G401 (cell line): ENCODE measurements around the gene KDM4B. TPM values are rescaled to one million over a fixed set of nuclear protein-coding genes. Genes with fewer than 3 reads are reported as not detected.
A peak's percentile ranks its signal among the peaks of the same experiment; 100 is the strongest.
"Not testable (repeated sequence)": the region's sequence is repeated elsewhere in the genome, so short reads cannot be mapped to it uniquely, and the experiment has no call there.

ENCODE experiments used
- DNase-seq: peaks from one replicate; pipeline ENCODE4 v3.0.0-alpha.2; 2015; ENCODE audit warnings: low spot score
- in situ Hi-C: cut with HindIII; loops from 2 replicates; pipeline ENCODE4 v1.10.0; 2016; ENCODE audit warnings: low sequenced_read_pairs, mixed read lengths
- total RNA-seq: library from RNA; depleted of rRNA; stranded (reverse); fragments of >200 nt; shearing (Covaris generic); gene quantifications from 2 replicates; pipeline ENCODE4 v1.2.3, GENCODE V29; 2014

KDM4B gene
- total RNA-seq, 1 experiment from 2014 or later = 19.3 TPM

DNA sequence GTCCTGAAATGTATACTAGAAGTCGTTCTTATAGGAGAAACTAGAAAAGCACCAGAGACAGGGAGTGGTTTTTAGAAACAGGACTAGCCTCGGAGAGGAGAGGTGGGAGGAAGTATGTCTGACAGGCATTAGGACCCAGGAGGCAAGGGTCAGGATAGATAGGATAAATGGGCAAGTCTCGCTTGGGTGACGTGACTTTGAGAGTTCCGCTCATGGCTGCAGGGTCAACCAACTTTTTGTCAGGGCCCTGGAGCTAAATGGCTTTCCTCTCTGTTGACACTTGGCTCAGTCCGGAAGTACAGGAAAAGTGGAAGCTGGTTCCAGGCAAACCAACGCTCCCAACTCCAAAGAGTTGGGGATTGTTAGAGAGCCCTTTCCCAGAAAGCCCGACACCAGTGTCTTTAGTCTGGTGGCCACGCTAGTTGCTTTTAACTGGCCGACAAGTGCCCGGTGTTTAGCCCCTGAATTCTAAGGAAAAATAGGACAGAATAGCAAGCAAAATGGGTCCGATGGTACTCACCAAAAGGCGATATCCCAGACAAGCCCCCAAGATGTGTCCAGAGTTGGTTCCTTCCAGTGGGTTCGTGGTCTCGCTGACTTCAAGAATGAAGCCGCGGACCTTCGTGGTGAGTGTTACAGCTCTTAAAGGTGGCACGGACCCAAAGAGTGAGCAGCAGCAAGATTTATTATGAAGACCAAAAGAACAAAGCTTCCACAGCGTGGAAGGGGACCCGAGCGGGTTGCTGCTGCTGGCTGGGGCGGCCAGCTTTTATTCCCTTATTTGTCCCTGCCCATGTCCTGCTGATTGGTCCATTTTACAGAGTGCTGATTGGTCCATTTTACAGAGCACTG lies 196.2 kb downstream of the KDM4B start:
- in situ Hi-C loops, DNase-seq: not testable (repeated sequence)

DNA sequence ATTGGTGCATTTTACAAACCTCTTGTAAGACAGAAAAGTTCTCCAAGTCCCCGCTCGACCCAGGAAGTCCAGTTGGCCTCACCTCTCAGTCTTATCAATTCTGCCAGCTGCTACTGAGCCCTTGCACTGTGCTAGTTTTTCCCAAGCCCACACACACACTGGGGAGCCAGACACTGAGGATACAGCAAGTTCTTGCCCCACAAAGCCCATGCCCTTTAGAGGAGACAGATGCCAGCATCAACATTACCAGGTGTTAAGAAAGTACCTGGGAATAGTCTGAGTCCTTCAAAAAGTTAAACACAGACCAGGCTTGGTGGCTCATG lies 196.7 kb downstream of the KDM4B start:
- no peak for DNase-seq
- in situ Hi-C loops = no loop called here

DNA sequence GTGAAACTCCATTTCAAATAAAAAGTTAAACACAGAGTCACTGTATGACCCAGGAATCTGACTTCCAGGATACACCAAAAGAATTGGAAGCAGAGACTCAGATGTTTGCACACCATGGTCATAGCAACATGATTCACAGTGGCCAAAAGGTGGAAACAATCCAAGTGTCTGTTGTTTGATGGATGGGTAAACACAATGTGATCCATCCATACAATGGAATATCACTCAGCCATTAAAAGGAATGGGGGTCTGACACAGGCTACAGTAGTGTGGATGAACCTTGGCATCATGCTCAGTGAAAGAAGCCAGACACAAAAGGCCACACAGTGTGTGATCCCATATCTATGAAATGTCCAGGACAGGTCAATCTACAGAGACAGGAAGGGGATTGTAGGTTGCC lies 197.3 kb downstream of the KDM4B start:
- in situ Hi-C loops = no loop called here
- no peak for DNase-seq

- DNase-seq = no peak
- in situ Hi-C loops = no loop called here
Observed at GRCh38 chr19:5170329-5170745, 201.4 kb downstream of the KDM4B start.

DNA sequence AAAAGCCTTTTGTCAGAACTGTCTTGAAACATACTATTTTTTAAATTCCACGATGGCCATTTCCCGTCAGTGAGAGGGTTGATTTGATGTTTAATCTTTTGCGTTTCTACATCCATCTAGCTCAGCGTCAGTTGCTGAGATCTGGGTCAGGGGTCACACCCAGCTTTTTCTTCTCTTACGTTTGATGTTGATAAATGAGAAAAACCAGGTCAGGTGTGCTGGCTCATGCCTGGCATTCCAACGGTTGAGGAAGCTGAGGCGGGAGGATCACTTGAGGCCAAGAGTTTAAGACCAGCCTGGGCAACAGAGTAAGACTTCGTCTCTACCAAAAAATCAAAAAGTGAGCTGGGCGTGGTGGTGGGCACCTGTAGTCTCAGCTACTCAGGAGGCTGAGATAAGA lies 202.8 kb downstream of the KDM4B start:
- in situ Hi-C loops = no loop called here
- DNase-seq = no peak

- no peak for DNase-seq
- in situ Hi-C loops = no loop called here
Observed at GRCh38 chr19:5172859-5173630, 204.1 kb downstream of the KDM4B start.

DNA sequence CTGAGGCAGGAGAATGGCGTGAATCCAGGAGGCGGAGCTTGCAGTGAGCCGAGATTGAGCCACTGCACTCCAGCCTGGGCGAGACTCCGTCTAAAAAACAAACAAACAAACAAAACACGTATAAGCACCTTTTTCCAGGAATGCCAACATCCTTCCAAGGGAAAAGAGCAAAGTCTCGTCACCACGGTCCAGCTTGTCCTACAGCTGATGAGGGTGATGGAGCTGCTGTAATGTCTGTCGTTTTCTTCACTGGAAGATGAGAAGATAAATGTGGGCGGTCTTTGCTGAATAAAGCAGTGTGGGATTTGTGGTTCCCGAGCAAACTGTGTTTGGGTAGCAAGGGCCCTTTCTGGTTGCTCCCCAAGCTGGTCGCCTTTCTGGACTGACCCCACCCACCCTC lies 205.1 kb downstream of the KDM4B start:
- in situ Hi-C loops = no loop called here
- DNase-seq = no peak

DNA sequence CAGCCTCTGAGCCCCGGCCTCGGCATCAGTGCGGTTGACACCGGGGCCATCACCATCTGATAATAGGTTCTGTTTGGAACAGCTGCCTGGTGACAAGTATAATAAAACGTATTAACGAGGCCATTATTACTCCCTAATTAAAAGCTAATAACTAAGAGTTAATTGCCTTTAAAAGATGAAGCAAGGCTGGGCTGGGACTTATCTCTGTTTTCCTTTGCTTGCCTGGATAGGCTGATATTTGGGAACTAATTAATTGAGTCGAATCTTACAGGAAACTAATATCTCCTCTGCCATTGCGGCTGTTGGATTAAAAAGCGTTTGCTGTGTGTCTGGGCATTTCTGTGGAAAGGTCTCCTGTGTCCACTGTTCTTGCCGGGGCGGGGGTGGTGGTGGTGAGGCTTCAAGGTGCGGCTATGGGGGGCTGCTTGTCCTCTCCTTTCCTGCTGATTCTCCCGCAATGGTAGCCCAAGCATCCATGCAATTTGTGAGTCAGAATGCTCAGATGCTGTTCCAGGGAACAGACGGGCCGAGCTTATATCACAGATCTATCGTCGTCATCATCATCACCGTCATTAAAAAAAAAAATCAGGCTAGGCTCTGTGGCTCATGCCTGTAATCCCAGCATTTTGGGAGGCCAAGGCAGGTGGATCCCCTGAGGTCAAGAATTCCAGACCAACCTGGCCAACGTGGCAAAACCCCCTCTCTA lies 209.0 kb downstream of the KDM4B start:
- in situ Hi-C loops = no loop called here

DNA sequence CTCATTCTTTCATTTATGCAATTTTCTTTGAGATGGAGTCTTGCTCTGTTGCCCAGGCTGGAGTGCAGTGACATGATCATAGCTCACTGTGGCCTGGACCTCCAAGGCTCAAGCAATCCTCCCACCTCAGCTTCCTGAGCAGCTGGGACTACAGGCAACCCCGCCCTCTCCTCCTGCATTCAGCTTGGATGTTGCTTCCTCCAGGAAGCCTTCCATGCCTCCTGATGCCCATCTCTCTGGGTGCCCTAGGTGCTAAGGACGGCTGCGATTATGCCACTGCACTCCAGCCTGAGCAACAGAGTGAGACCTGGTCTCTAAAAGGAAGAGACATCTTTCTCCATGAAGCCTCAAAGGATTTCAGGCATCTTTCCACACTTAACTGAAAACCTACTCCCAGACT lies 209.9 kb downstream of the KDM4B start:
- no peak for DNase-seq
- in situ Hi-C loops = no loop called here

More for the DNA sequence above, 209.0 kb downstream of the KDM4B start:
- no peak for DNase-seq

DNA sequence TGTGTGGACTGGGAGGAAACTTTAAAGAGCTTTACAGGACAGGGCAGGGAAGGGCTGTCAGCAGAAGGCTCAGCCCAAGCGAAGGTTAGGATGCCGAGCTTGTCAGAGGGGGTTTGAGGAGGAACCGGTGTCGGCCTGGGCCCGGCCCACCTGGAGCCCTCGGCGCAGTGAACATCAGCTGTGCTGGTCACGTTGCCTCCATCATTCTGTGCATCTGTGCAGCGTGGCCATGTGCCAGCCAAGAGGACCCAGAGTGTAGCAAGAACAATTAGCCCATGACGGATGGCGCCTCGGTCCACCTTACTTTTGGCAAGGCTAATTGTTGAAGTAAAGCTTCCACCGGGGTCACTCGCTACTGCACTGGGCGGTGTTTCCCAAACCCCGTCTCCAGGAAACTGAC lies 210.3 kb downstream of the KDM4B start:
- in situ Hi-C loops = no loop called here
- DNase-seq = no peak

DNA sequence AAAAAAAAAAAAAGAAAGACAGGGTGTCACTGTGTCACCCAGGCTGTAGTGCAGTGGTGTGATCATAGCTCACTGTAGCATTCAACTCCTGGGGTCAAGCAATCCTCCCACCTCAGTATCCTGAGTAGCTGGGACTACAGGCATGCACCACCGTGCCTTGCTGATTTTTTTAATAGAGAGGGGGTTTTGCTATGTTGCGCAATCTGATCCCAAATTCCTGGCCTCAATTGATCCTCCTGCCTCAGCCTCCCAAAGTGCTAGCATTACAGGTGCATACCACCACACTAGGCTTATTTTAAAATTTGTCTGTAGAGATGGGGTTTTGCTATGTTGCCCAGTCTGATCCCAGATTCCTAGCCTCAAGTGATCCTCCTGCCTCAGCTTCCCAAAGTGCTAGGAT lies 212.4 kb downstream of the KDM4B start:
- DNase-seq = no peak
- in situ Hi-C loops = no loop called here

DNA sequence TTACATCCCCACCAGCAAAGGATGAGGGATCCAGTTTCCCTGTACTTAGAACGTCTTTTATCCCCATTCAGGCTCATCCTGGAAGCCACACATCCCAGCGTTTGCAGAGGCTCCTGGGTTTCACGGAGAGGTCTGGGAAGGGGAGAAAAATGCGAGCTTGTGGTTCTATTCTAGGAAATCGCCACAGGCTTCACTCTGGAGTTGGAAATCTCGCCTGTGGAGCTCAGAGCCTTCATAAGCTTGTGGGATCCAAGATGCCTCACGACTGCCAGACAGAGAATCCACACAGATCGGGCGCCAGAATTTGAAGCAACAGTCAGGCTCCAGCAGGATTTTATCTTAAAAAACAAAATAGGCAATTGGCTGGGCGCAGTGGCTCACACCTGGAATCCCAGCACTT lies 213.8 kb downstream of the KDM4B start:
- peak; percentile 4 for DNase-seq
- in situ Hi-C loops = no loop called here

- in situ Hi-C loops = no loop called here
- no peak for DNase-seq
Observed at GRCh38 chr19:5183616-5184015, 214.7 kb downstream of the KDM4B start.

- no peak for DNase-seq
- in situ Hi-C loops = no loop called here
Observed at GRCh38 chr19:5184930-5185329, 216.0 kb downstream of the KDM4B start.

GRCh38 chr19:5186293-5187050 lies 217.6 kb downstream of the KDM4B start:
- in situ Hi-C loops = no loop called here

GRCh38 chr19:5188548-5189317 lies 219.8 kb downstream of the KDM4B start:
- DNase-seq = no peak
- in situ Hi-C loops = no loop called here

More at GRCh38 chr19:5186293-5187050, 217.6 kb downstream of the KDM4B start:
- DNase-seq = no peak

DNA sequence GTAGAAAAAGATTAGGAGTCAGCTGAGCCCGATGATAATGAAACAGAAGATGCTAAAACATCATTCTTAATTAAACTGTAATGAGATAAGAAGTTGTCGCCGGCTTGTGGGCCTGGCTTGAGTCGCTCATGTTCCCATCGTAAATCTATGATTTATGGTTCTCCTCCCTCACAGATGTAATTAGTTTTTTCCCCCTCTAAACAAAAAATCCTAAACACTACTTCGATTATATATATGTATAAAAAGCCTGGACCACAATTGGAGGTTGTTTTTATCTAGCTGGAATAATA lies 220.3 kb downstream of the KDM4B start:
- DNase-seq = no peak
- in situ Hi-C loops = no loop called here

- no peak for DNase-seq
- in situ Hi-C loops = no loop called here
Observed at GRCh38 chr19:5191091-5191490, 222.2 kb downstream of the KDM4B start.

DNA sequence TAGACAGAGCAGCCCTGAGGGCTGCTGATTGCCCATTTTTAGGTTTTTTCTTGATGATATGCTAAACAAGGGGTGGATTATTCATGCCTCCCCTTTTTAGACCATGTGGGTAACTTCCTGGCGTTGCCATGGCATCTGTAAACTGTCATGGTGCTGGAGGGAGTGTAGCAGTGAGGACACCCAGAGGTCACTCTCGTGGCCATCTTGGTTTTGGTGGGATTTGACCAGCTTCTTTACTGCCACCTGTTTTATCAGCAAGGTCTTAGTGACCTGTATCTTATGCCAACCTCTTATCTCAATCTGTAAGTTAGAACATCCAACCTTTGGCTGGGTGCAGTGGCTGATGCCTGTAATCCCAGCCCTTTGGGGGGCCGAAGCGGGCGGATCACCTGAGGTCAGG lies 223.7 kb downstream of the KDM4B start:
- DNase-seq = no peak
- in situ Hi-C loops = no loop called here
